ENCODE data around the gene ACCS. TPM values are rescaled to one million over a fixed set of nuclear protein-coding genes. Genes with fewer than 3 reads are reported as not detected.

ACCS gene
- total RNA-seq, 2 experiments from 2014 or later = 2.1 to 2.8 TPM

- POLR2A ChIA-PET = no interaction called here
- CTCF ChIA-PET = interaction anchor here (0.6 to 2.2 kb wide), 2 partner anchors 18 to 147 kb away, joined by 3 to 6 read pairs; no protein-coding TSS in a partner anchor
Observed at GRCh38 chr11:44036811-44037657, 29.0 kb upstream of the ACCS start.

GRCh38 chr11:44037658-44037998 lies 28.4 kb upstream of the ACCS start:
- ChIA-PET POLR2A (no interaction called here), CTCF (interaction anchor here (0.6 to 2.2 kb wide), 2 partner anchors 17 to 148 kb away, joined by 3 to 6 read pairs; no protein-coding TSS in a partner anchor)

GRCh38 chr11:44043157-44043556 lies 22.9 kb upstream of the ACCS start:
- POLR2A ChIA-PET = no interaction called here
- CTCF ChIA-PET = no interaction called here

- ChIA-PET POLR2A (no interaction called here), CTCF (no interaction called here)
Observed at GRCh38 chr11:44046182-44046581, 19.9 kb upstream of the ACCS start.

DNA sequence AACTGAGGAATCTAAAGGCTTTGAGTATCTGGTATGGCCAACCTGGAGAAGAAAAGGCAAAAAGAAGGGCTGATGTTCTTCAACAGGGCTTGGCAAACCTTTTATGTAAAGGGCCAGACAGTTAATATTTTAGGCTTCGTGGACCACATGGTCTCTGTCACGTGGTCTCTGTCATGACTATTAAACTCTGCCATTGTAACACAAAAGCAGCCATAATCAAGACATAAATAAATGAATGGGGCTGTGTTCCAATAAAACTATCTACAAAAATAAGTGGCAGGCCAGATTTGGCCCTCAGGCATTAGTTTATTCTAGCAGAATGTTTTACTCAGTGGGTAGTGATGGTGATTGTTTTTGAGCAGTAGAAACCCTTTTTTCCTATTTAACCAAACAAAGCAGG lies 18.8 kb upstream of the ACCS start:
- CTCF ChIA-PET = no interaction called here
- POLR2A ChIA-PET = no interaction called here

GRCh38 chr11:44047931-44048431 lies 18.1 kb upstream of the ACCS start, which contains the start of gene ACCSL:
Gene ACCSL (plus strand): TSS chr11:44047981. CDS start chr11:44048037, 56 bp downstream.
- POLR2A ChIA-PET = no interaction called here
- CTCF ChIA-PET = no interaction called here

GRCh38 chr11:44049832-44050231 lies 16.2 kb upstream of the ACCS start:
- ChIA-PET POLR2A (no interaction called here), CTCF (no interaction called here)

- POLR2A ChIA-PET = no interaction called here
- CTCF ChIA-PET = no interaction called here
Observed at GRCh38 chr11:44051171-44051570, 14.9 kb upstream of the ACCS start.

- ChIA-PET CTCF (no interaction called here), POLR2A (no interaction called here)
Observed at GRCh38 chr11:44057340-44057739, 8.7 kb upstream of the ACCS start.

DNA sequence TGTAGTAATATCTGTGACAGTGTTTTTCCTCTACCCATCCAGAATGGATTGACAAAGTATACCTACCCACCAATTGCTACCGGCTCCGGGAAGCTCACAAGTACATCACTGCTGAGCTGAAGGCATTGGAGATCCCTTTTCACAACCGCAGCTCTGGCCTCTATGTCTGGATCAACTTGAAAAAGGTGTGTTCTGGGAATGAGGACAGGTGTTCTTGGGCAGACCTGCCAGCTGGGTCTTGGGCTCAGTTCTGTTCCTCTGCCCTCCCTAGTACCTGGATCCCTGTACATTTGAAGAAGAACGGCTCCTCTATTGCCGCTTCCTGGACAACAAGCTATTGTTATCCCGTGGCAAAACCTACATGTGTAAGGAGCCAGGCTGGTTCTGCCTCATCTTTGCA lies 7.8 kb upstream of the ACCS start:
- CTCF ChIA-PET = interaction anchor here (0.9 kb wide), 1 partner anchor 37 kb away, joined by 3 read pairs; the partner anchor contains the start of gene EXT2
- POLR2A ChIA-PET = no interaction called here

DNA sequence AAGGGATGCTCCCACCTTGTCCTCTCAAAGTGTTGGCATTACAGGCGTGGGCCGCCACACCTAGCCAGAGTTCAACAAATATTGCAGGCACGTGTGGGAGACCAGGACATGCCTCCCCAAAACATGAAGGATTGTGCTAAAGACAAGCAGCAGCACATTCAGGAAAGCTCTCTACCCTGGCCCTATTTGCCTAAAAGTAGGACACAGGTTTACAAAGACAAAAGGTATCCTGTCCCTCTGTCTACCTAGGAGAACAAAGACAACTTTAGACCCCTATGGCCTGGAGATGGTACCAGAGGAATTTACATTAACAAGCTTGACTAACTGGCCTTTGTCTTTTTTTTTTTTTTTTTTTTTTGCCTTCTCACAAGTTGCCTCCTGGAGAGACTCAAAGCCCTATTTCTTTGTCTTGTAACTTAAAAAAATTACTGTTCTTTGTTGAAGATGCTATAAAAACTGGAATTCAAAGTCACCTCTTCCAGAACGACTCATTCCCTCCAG lies 859 bp upstream of the ACCS start:
- CTCF ChIA-PET = interaction anchor here (0.6 to 1.5 kb wide), 6 partner anchors 23 to 649 kb away, joined by 3 to 4 read pairs (median 4); no protein-coding TSS in a partner anchor
- POLR2A ChIA-PET = interaction anchor here (0.7 kb wide), 2 partner anchors 36 to 1115 kb away, joined by 4 to 7 read pairs; no protein-coding TSS in a partner anchor

DNA sequence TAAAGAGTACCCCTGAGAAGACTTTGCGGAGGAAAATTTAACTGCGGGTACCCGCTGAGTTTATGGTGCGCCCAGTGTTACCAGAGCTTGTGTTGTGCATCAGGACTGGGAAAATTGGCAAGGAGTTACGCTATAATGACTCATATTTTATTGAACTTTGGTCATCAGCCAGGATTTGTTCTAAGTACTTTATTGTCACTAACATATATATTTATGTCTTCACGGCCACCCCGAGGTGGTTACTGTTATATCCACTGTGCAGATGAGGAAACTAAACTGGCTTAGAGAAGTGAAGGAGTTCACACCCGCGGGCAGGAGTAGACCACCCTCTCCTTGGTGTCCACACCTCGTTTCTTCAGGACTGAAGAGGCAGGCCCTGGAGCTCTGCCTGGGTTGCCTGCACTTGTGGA lies 667 bp downstream of the ACCS start:
- POLR2A ChIA-PET = interaction anchor here (0.6 kb wide), 1 partner anchor 1855 kb away, joined by 3 read pairs; no protein-coding TSS in a partner anchor
- CTCF ChIA-PET = interaction anchor here (0.6 to 1.5 kb wide), 5 partner anchors 13 to 236 kb away, joined by 3 to 4 read pairs (median 3); no protein-coding TSS in a partner anchor

GRCh38 chr11:44067266-44067665 lies 1.2 kb downstream of the ACCS start:
- ChIA-PET POLR2A (no interaction called here), CTCF (no interaction called here)

GRCh38 chr11:44068180-44068579 lies 2.1 kb downstream of the ACCS start:
- POLR2A ChIA-PET = no interaction called here
- CTCF ChIA-PET = interaction anchor here (5.4 kb wide), 1 partner anchor 26 kb away, joined by 26 read pairs; the partner anchor contains the start of gene EXT2

DNA sequence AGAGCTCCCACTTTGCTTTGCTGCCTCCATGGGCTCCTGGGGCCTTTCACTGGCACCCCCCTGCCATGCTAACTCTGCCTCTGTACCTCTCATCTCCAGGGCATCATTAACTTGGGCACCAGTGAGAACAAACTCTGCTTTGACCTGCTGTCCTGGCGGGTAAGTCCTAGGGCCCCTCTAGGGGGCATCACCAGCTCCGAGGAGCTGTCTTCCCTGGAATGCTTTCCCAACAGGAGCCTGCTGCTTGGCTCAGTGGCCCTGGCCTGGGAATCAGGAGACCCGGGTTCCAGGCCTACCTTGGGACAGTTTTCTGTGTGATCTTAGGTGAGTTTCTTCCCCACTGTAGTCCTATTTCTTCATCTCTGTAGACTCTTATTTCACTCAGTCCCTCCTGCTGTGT lies 5.1 kb downstream of the ACCS start:
- CTCF ChIA-PET = interaction anchor here (0.8 to 5.4 kb wide), 2 partner anchors 10 to 23 kb away, joined by 3 to 26 read pairs; partner anchors contain the start of gene EXT2
- POLR2A ChIA-PET = no interaction called here

- CTCF ChIA-PET = interaction anchor here (5.4 kb wide), 1 partner anchor 22 kb away, joined by 26 read pairs; the partner anchor contains the start of gene EXT2
Observed at GRCh38 chr11:44072757-44073658, 6.9 kb downstream of the ACCS start.

DNA sequence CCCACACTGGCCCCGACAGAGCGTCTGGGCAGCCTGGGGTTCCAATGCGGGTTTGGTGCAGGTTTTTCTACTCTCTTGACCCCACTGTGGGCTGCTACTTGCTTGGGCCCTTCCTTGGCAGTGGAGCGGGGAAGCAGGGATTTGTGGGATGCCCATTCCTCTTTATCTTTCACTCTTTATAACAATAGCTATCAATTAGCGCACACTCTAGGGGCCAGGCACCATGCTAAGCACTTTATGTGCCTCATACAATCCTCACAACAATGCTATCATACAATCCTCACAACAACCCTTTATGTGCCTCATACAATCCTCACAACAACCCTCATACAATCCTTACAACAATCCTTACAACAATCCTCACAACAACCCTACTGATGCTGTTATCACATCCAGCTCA lies 12.7 kb downstream of the ACCS start:
- POLR2A ChIA-PET = no interaction called here
- CTCF ChIA-PET = no interaction called here

More at GRCh38 chr11:44072757-44073658, 6.9 kb downstream of the ACCS start:
- POLR2A ChIA-PET = no interaction called here

- POLR2A ChIA-PET = no interaction called here
- CTCF ChIA-PET = no interaction called here
Observed at GRCh38 chr11:44079376-44079775, 13.3 kb downstream of the ACCS start.

DNA sequence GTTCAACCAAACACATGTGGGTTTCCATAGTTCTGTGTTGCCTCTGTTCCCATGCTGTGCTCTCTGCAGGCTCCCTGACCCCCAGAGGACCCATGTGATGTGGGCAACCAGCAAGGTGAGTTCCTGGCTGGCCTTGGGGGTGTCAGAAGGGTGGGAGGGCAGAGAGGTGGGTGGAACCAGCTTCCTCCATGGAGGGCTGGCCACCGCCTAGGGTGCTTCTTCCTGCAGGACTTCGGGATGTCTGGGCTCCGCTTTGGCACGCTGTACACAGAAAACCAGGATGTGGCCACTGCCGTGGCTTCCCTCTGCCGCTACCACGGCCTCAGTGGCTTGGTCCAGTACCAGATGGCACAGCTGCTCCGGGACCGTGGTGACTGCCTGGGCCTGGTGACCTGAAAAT lies 14.9 kb downstream of the ACCS start:
- ChIA-PET POLR2A (no interaction called here), CTCF (interaction anchor here (1.1 kb wide), 1 partner anchor 15 kb away, joined by 3 read pairs; the partner anchor contains the start of gene ACCS)

DNA sequence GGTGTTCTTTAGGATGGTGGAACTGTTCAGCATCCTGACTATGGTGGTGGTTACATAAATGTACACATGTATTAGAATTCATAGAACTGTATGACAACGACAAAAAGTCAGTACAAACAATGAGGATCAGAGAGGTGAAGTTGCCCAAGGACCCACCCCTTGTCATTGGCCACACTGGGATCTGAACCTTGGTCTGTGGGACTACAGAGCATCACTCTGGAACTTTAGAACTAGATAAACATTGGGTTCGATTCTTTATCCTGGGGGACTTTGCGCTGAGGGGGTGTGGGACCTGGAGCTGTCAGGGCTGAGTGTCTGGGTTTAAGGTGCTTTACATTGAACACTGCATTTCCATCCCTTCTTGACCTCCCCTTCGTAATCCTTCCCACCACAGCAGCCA lies 16.6 kb downstream of the ACCS start:
- ChIA-PET CTCF (no interaction called here), POLR2A (interaction anchor here (1.1 kb wide), 1 partner anchor 12 kb away, joined by 3 read pairs; the partner anchor contains the start of gene EXT2)

All from activated CD8-positive, alpha-beta memory T cell treated with anti-CD3 and anti-CD28 coated beads for 36 hours (primary cell).